OCI-LY1 (cell line): ENCODE data around the gene OR2T10.
"Not testable (repeated sequence)": the region's sequence is repeated elsewhere in the genome, so short reads cannot be mapped to it uniquely, and the experiment has no call there.

ENCODE experiments used
- H2AFZ ChIP-seq: fragments of 200-600 bp; sonication (generic), shearing (Covaris generic); 2 replicates; pipeline ENCODE4 v1.6.0; 2014; ENCODE audit warnings: antibody characterized with exemption, mild to moderate bottlenecking, low read length
- H3F3A ChIP-seq: fragments of 200-600 bp; sonication (generic), shearing (Covaris generic); 2 replicates; pipeline ENCODE4 v1.6.0; 2014; ENCODE audit warnings: mild to moderate bottlenecking, antibody characterized with exemption, low read length, moderate library complexity; ENCODE audit not compliant: insufficient read depth
- H3K27ac ChIP-seq: fragments of 200-600 bp; sonication (generic); 2 replicates; pipeline ENCODE4 v1.5.1; 2014; ENCODE audit warnings: low read length, mixed run types, mild to moderate bottlenecking, low read depth; ENCODE audit not compliant: poor library complexity, severe bottlenecking
- H3K27me3 ChIP-seq: fragments of 200-600 bp; sonication (generic); 2 replicates; pipeline ENCODE4 v1.6.0; 2014; ENCODE audit warnings: antibody characterized with exemption, mild to moderate bottlenecking, low read length, moderate library complexity; ENCODE audit not compliant: insufficient read depth
- H3K36me3 ChIP-seq: fragments of 200-600 bp; sonication (generic); 2 replicates; pipeline ENCODE4 v1.6.1; 2014; ENCODE audit warnings: mild to moderate bottlenecking, antibody characterized with exemption, low read length, moderate library complexity, mixed read lengths; ENCODE audit not compliant: insufficient read depth
- H3K4me1 ChIP-seq: fragments of 200-600 bp; sonication (generic); 2 replicates; pipeline ENCODE4 v1.5.1; 2014; ENCODE audit warnings: mild to moderate bottlenecking, low read length, moderate library complexity; ENCODE audit not compliant: insufficient read depth, severe bottlenecking
- H3K4me2 ChIP-seq: fragments of 200-600 bp; sonication (generic), shearing (Covaris generic); 2 replicates; pipeline ENCODE4 v1.6.1; 2014; ENCODE audit warnings: low read length
- H3K4me3 ChIP-seq: fragments of 200-600 bp; sonication (generic); 2 replicates; pipeline ENCODE4 v1.5.1; 2014; ENCODE audit warnings: low read length, low read depth, mild to moderate bottlenecking, mixed read lengths; ENCODE audit not compliant: poor library complexity, severe bottlenecking
- H3K79me2 ChIP-seq: fragments of 200-600 bp; shearing (Covaris generic); 2 replicates; pipeline ENCODE4 v1.6.1; 2016; ENCODE audit warnings: mixed run types, low read length, mixed read lengths; ENCODE audit not compliant: insufficient read depth
- H3K9ac ChIP-seq: fragments of 200-600 bp; sonication (generic), shearing (Covaris generic); 2 replicates; pipeline ENCODE4 v1.6.1; 2014; ENCODE audit warnings: mild to moderate bottlenecking, low read length, mixed read lengths
- H3K9me2 ChIP-seq: fragments of 200-600 bp; sonication (generic), shearing (Covaris generic); 2 replicates; pipeline ENCODE4 v1.6.1; 2014; ENCODE audit warnings: low read depth, mild to moderate bottlenecking, low read length, mixed read lengths
- H3K9me3 ChIP-seq: fragments of 200-600 bp; shearing (Covaris generic); 2 replicates; pipeline ENCODE4 v1.6.1; 2014; ENCODE audit warnings: low read length, mixed read lengths
- H4K20me1 ChIP-seq: fragments of 200-600 bp; sonication (generic), shearing (Covaris generic); 2 replicates; pipeline ENCODE4 v1.6.0; 2016; ENCODE audit warnings: mild to moderate bottlenecking, low read length; ENCODE audit not compliant: insufficient read depth
- CTCF ChIP-seq: fragments of 200-600 bp; sonication (generic), shearing (Covaris generic); IDR thresholded peaks from 2 replicates; pipeline ENCODE4 v1.5.1; 2017; ENCODE audit warnings: mild to moderate bottlenecking, antibody characterized with exemption, low read length, moderate library complexity, mixed read lengths
- EZH2 ChIP-seq: fragments of 200-600 bp; sonication (generic), shearing (Covaris generic); IDR thresholded peaks from 2 replicates; pipeline ENCODE4 v1.8.0; 2017; ENCODE audit warnings: borderline replicate concordance, mixed run types, mild to moderate bottlenecking, antibody characterized with exemption, low read length, moderate library complexity, mixed read lengths

OR2T10 gene

GRCh38 chr1:248597589-248597988 is at the start of gene OR2T10:
OR2T10 (minus strand) TSS chr1:248597700; CDS start chr1:248593768, 3,932 bp downstream.
- Histone ChIP-seq H3K9me2 (no peaks in the 10 kb centered on the region), H3K4me3 (no peak within 1 kb of the TSS), H3K36me3 (no peaks in the 10 kb centered on the region), H3K9ac (no peak within 1 kb of the TSS), H3K4me1 (no peaks in the 10 kb centered on the region), H3K9me3 (no peaks in the 10 kb centered on the region), H3K27me3 (no peaks in the 10 kb centered on the region), H3K79me2 (no peaks in the 10 kb centered on the region), H2AFZ (no peak within 1 kb of the TSS), H4K20me1 (no peaks in the 10 kb centered on the region), H3F3A (no peaks in the 10 kb centered on the region), H3K27ac (no peak within 1 kb of the TSS), H3K4me2 (no peak within 1 kb of the TSS)
- TF ChIP-seq EZH2 = no peak
- TF ChIP-seq CTCF = no peak

- H3K27ac ChIP-seq, H3K9me2 ChIP-seq, H3K36me3 ChIP-seq, H3K9me3 ChIP-seq, H3K4me2 ChIP-seq, H3K4me1 ChIP-seq, H3K79me2 ChIP-seq, H3K9ac ChIP-seq, H4K20me1 ChIP-seq, H3F3A ChIP-seq, H3K4me3 ChIP-seq, H3K27me3 ChIP-seq, H2AFZ ChIP-seq: not testable (repeated sequence)
These were observed 47.7 kb upstream of the OR2T10 start, which contains the start of gene OR2T35 for GRCh38 chr1:248645178-248645577. OR2T35 (minus strand) TSS chr1:248645278; CDS start chr1:248639258, 6,020 bp downstream.

- not testable (repeated sequence) for H3K4me1 ChIP-seq, H3K27me3 ChIP-seq, H3K9me2 ChIP-seq, H2AFZ ChIP-seq, H3K27ac ChIP-seq, H3K9ac ChIP-seq, H3K4me3 ChIP-seq, H3K9me3 ChIP-seq, H3F3A ChIP-seq, H3K4me2 ChIP-seq, H3K79me2 ChIP-seq, H4K20me1 ChIP-seq, H3K36me3 ChIP-seq
These were observed 45.6 kb upstream of the OR2T10 start for GRCh38 chr1:248642971-248643651.

- not testable (repeated sequence) for H3K36me3 ChIP-seq, H3K4me2 ChIP-seq, H3F3A ChIP-seq, H4K20me1 ChIP-seq, H3K27me3 ChIP-seq, H3K9ac ChIP-seq, H3K27ac ChIP-seq, H3K4me3 ChIP-seq, H3K79me2 ChIP-seq, H2AFZ ChIP-seq, H3K9me3 ChIP-seq, H3K4me1 ChIP-seq, H3K9me2 ChIP-seq
These were observed 44.1 kb upstream of the OR2T10 start for GRCh38 chr1:248641583-248641982.

GRCh38 chr1:248640906-248641305 is 43.4 kb upstream of the OR2T10 start:
- not testable (repeated sequence) for H3F3A ChIP-seq, H3K4me2 ChIP-seq, H3K36me3 ChIP-seq, H3K79me2 ChIP-seq, H3K9me2 ChIP-seq, H2AFZ ChIP-seq, H3K4me3 ChIP-seq, H3K9me3 ChIP-seq, H3K4me1 ChIP-seq, H3K27ac ChIP-seq, H3K9ac ChIP-seq, H3K27me3 ChIP-seq, H4K20me1 ChIP-seq

- H3K27ac ChIP-seq, H3K4me1 ChIP-seq, H3K79me2 ChIP-seq, H3K4me2 ChIP-seq, H2AFZ ChIP-seq, H3K9ac ChIP-seq, H3K4me3 ChIP-seq, H3K9me3 ChIP-seq, H3F3A ChIP-seq, H3K9me2 ChIP-seq, H4K20me1 ChIP-seq, H3K27me3 ChIP-seq, H3K36me3 ChIP-seq: not testable (repeated sequence)
These were observed 42.2 kb upstream of the OR2T10 start for GRCh38 chr1:248639652-248640051.

- not testable (repeated sequence) for H3K4me2 ChIP-seq, H3K4me3 ChIP-seq, H3K4me1 ChIP-seq, H3K79me2 ChIP-seq, H3K9me3 ChIP-seq, H3K36me3 ChIP-seq, H3K9ac ChIP-seq, H4K20me1 ChIP-seq, H3K27ac ChIP-seq, H3F3A ChIP-seq, H2AFZ ChIP-seq, H3K27me3 ChIP-seq, H3K9me2 ChIP-seq
These were observed 39.1 kb upstream of the OR2T10 start for GRCh38 chr1:248636612-248637011.
